Kidney (tissue), 14 donors: ENCODE data around the gene ARHGAP8. TPM values are rescaled to one million over a fixed set of nuclear protein-coding genes. Genes with fewer than 3 reads are reported as not detected.

Source experiments
- DNase-seq, 5 donors: peaks; one replicate each; pipeline ENCODE4 v3.0.0-alpha.2; 2013 to 2020
- FAIRE-seq: peaks from 2 replicates; lab custom pipeline; 2012; peaks lifted over from hg19 to GRCh38; lab: Jason Lieb, UNC
- H3K27ac ChIP-seq, 2 donors: one replicate each; pipeline ENCODE4 v1.7.0; 2013; ENCODE audit warnings: low read depth in 2 of 2, low read length in 2 of 2, inconsistent platforms in 1 of 2
- H3K27me3 ChIP-seq: one replicate; pipeline ENCODE4 v1.7.1; 2013; ENCODE audit warnings: low read length, inconsistent platforms; ENCODE audit not compliant: control insufficient read depth, insufficient read depth
- H3K36me3 ChIP-seq, 3 donors: one replicate each; pipeline versions ENCODE4 v1.7.0 to v1.7.1; 2013; ENCODE audit warnings: low read length in 3 of 3, control low read depth in 1 of 3, inconsistent platforms in 1 of 3; ENCODE audit not compliant: insufficient read depth in 3 of 3, control insufficient read depth in 2 of 3
- H3K4me1 ChIP-seq, 3 donors: one replicate each; pipeline versions ENCODE4 v1.7.0 to v1.7.1; 2013; ENCODE audit warnings: low read length in 3 of 3, inconsistent platforms in 1 of 3, low read depth in 1 of 3; ENCODE audit not compliant: control insufficient read depth in 2 of 3, insufficient read depth in 2 of 3
- H3K4me3 ChIP-seq, 3 donors: one replicate each; pipeline versions ENCODE4 v1.7.0 to v1.8.1; 2013; ENCODE audit warnings: low read length in 3 of 3, control low read depth in 1 of 3, inconsistent platforms in 1 of 3
- H3K9ac ChIP-seq, 3 donors: one replicate each; pipeline versions ENCODE4 v1.7.0 to v1.7.1; 2013; ENCODE audit warnings: low read length in 3 of 3, control low read depth in 1 of 3, inconsistent platforms in 1 of 3
- H3K9me3 ChIP-seq, 3 donors: one replicate each; pipeline versions ENCODE4 v1.7.0 to v1.7.1; 2013; ENCODE audit warnings: low read length in 3 of 3, control low read depth in 1 of 3, inconsistent platforms in 1 of 3; ENCODE audit not compliant: control insufficient read depth in 2 of 3, insufficient read depth in 1 of 3
- intact Hi-C: fragments of 100-400 bp; cut with DNase I; formaldehyde crosslinking; loops from one replicate; pipeline ENCODE4 v1.11.1; 2022
- polyA plus RNA-seq: library from polyadenylated mRNA; stranded (reverse); fragments of 350-450 nt; fragmentation: Illumina TruSeq; extraction: RNeasy Lipid Tissue Mini Kit (QIAGEN cat#74804); gene quantifications from one replicate; pipeline ENCODE4 v1.2.3, GENCODE V29; 2014; ENCODE audit warnings: low read depth, low replicate concordance; ENCODE audit not compliant: insufficient read depth
- total RNA-seq: library from RNA; stranded (reverse); fragmentation: NEBNext Ultra II Directional; extraction: Animal tissue kit (Norgen Biotek cat#: 25700); gene quantifications from one replicate; pipeline ENCODE4 v1.2.1, GENCODE V29; 2021
- TF ChIP-seq, protein P1 (sequence below): IDR thresholded peaks from 3 replicates; pipeline ENCODE4 v1.5.1; 2012; ENCODE audit warnings: mild to moderate bottlenecking, moderate library complexity, borderline replicate concordance; ENCODE audit not compliant: insufficient read depth; ENCODE audit errors: extremely low read depth
- donor health status: control.
- donor health status: control.
- donor health status: control.
- donor health status: control.
- donor health status: control.
- donor health status: DM: yes; HTN: yes; CAD: no.
- donor health status: Normal renal cell carcinoma (clear cell type).

Gene ARHGAP8
- total and polyA plus RNA-seq, 2 donors from 2014 or later, result 30.2 to 35.7 TPM

DNA sequence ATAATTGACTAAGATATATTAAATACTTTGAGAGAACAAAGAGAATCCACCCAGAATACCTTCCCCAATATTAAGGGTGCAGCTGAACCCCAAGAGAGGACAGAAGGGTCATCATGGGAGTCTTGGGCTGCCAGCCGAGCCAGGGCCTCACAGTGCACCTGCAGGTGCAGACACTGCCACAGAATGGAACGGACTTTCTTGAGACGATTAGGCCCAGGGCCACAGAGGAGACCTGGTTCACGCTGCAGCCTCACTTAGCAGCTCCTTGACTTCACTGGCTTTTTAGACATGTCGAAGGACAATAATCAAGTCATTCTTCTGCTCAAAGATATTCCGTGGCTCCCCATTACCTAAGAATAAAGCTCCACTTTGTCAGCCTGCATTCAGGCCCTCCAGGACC, 156.9 kb downstream of the ARHGAP8 start:
- Histone ChIP-seq H3K9me3 (no peaks in the 10 kb centered on the region), H3K4me3 (no peak overlapping the region), H3K27me3 (no peaks in the 10 kb centered on the region), H3K9ac (no peak overlapping the region), H3K36me3 (no peaks in the 10 kb centered on the region), H3K27ac (no peak overlapping the region), H3K4me1 (no peaks in the 10 kb centered on the region)
- TF ChIP-seq, protein P1, sequence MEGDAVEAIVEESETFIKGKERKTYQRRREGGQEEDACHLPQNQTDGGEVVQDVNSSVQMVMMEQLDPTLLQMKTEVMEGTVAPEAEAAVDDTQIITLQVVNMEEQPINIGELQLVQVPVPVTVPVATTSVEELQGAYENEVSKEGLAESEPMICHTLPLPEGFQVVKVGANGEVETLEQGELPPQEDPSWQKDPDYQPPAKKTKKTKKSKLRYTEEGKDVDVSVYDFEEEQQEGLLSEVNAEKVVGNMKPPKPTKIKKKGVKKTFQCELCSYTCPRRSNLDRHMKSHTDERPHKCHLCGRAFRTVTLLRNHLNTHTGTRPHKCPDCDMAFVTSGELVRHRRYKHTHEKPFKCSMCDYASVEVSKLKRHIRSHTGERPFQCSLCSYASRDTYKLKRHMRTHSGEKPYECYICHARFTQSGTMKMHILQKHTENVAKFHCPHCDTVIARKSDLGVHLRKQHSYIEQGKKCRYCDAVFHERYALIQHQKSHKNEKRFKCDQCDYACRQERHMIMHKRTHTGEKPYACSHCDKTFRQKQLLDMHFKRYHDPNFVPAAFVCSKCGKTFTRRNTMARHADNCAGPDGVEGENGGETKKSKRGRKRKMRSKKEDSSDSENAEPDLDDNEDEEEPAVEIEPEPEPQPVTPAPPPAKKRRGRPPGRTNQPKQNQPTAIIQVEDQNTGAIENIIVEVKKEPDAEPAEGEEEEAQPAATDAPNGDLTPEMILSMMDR, result no peak
- FAIRE-seq (no peak), DNase-seq (no peak)
- intact Hi-C loops, result no loop called here

Other genes with a start within 250 kb of the ARHGAP8 start
- 24.0 TPM for gene PRR5, start 50.4 kb upstream of the ARHGAP8 start, total RNA-seq
- 46.0 TPM for gene PRR5, start 50.4 kb upstream of the ARHGAP8 start, polyA plus RNA-seq